Tibial nerve (tissue), 4 donors: ENCODE data around the gene FGFBP3. TPM values are rescaled to one million over a fixed set of nuclear protein-coding genes. Genes with fewer than 3 reads are reported as not detected.

ENCODE experiments used
- DNase-seq, 2 donors: peaks; one replicate each; pipeline ENCODE4 v3.0.0-alpha.2; 2019; ENCODE audit warnings: low spot score in 2 of 2
- H3K27ac ChIP-seq, 4 donors: fragments of 200-600 bp; sonication (generic) in 3 of 4; one replicate each; pipeline ENCODE4 v1.5.1; 2017 to 2019; ENCODE audit warnings: mild to moderate bottlenecking in 1 of 4
- H3K27me3 ChIP-seq, 2 donors: fragments of 200-600 bp; sonication (generic) in 1 of 2; one replicate each; pipeline versions ENCODE4 v1.5.1 to v1.6.0; 2017 to 2019
- H3K36me3 ChIP-seq, 3 donors: fragments of 200-600 bp; sonication (generic); one replicate each; pipeline ENCODE4 v1.5.1; 2018 to 2019
- H3K4me1 ChIP-seq, 4 donors: fragments of 200-600 bp; sonication (generic) in 3 of 4; one replicate each; pipeline ENCODE4 v1.5.1; 2017 to 2019
- H3K4me3 ChIP-seq, 4 donors: fragments of 200-600 bp; sonication (generic) in 3 of 4; one replicate each; pipeline ENCODE4 v1.5.1; 2017 to 2019; ENCODE audit warnings: mild to moderate bottlenecking in 1 of 4, moderate library complexity in 1 of 4
- H3K9me3 ChIP-seq, 4 donors: fragments of 200-600 bp; sonication (generic) in 3 of 4; one replicate each; pipeline ENCODE4 v1.5.1; 2017 to 2019
- CTCF ChIP-seq, 5 experiments: fragments of 200-600 bp in 3 of 5; fragments of 450-650 bp in 2 of 5; sonication (generic) in 3 of 5; IDR thresholded peaks; one replicate each; pipeline ENCODE4 v1.5.1; 2016 to 2019; ENCODE audit warnings: antibody characterized with exemption in 5 of 5, mild to moderate bottlenecking in 3 of 5, moderate library complexity in 2 of 5
- EP300 ChIP-seq, 2 donors: sonication (generic); formaldehyde crosslinking; IDR thresholded peaks; one replicate each; pipeline ENCODE4 v1.6.1; 2017; ENCODE audit warnings: antibody characterized with exemption in 2 of 2, mild to moderate bottlenecking in 1 of 2
- POLR2A ChIP-seq, 2 donors: fragments of 450-650 bp; IDR thresholded peaks; one replicate each; pipeline ENCODE4 v1.6.1; 2017; ENCODE audit warnings: antibody characterized with exemption in 2 of 2, mild to moderate bottlenecking in 2 of 2, moderate library complexity in 2 of 2
- WGBS, 2 donors: methylation state at CpG; one replicate each; pipeline ENCODE4 v1.1.5; 2018; 5-methylcytosine and 5-hydroxymethylcytosine counted together
- total RNA-seq, 4 donors: library from RNA; depleted of rRNA; stranded (reverse); fragments of >200 nt; gene quantifications; one replicate each; pipeline ENCODE4 v1.1.0, GENCODE V29; 2016

The FGFBP3 gene
- total RNA-seq, 4 donors from 2014 or later, result 3.1 to 7.9 (median 4.9) TPM

GRCh38 chr10:91944880-91945630 lies 35.8 kb upstream of the FGFBP3 start:
- Histone ChIP-seq H3K9me3 (no peaks in the 10 kb centered on the region), H3K36me3 (peaks cover 0 to 49% (median 0%) of the 10 kb centered on the region in 3 donors), H3K4me1 (no peaks in the 10 kb centered on the region), H3K27ac (no peak overlapping the region), H3K4me3 (no peak overlapping the region), H3K27me3 (no peaks in the 10 kb centered on the region)
- WGBS, 2 donors, result 90 to 93% methylated on average over 5 of the region's 5 CpGs
- DNase-seq, result no peak
- TF ChIP-seq CTCF (IDR thresholded peaks at IDR 0.05) (no peak), EP300 (IDR thresholded peaks at IDR 0.05) (no peak), POLR2A (IDR thresholded peaks at IDR 0.05) (no peak)

GRCh38 chr10:91941426-91941825 lies 32.1 kb upstream of the FGFBP3 start:
- H3K9me3 ChIP-seq, result no peaks in the 10 kb centered on the region
- no peak overlapping the region for H3K4me3 ChIP-seq
- no peak overlapping the region for H3K27ac ChIP-seq
- no peaks in the 10 kb centered on the region for H3K27me3 ChIP-seq
- no peaks in the 10 kb centered on the region for H3K4me1 ChIP-seq
- DNase-seq, result no peak
- H3K36me3 ChIP-seq, result peaks cover 0 to 38% (median 0%) of the 10 kb centered on the region in 3 donors
- TF ChIP-seq POLR2A (IDR thresholded peaks at IDR 0.05) (no peak), EP300 (IDR thresholded peaks at IDR 0.05) (no peak), CTCF (IDR thresholded peaks at IDR 0.05) (no peak)
- WGBS, 2 donors, result 88 to 91% methylated on average over 1 of the region's 1 CpG

- TF ChIP-seq EP300 (IDR thresholded peaks at IDR 0.05), result no peak
- no peak for TF ChIP-seq POLR2A (IDR thresholded peaks at IDR 0.05)
- no peak for TF ChIP-seq CTCF (IDR thresholded peaks at IDR 0.05)
- Histone ChIP-seq H3K27me3 (no peaks in the 10 kb centered on the region), H3K27ac (no peak overlapping the region), H3K4me1 (no peaks in the 10 kb centered on the region), H3K36me3 (peaks cover 0 to 37% (median 0%) of the 10 kb centered on the region in 3 donors), H3K9me3 (no peaks in the 10 kb centered on the region), H3K4me3 (no peak overlapping the region)
- no peak for DNase-seq
- 95 to 96% methylated on average over 4 of the region's 4 CpGs for WGBS, 2 donors
These were observed 30.4 kb upstream of the FGFBP3 start for GRCh38 chr10:91939653-91940052.

- Histone ChIP-seq H3K9me3 (no peaks in the 10 kb centered on the region), H3K4me3 (no peak overlapping the region), H3K27me3 (no peaks in the 10 kb centered on the region), H3K4me1 (peaks cover 0 to 20% (median 0%) of the 10 kb centered on the region in 4 donors), H3K27ac (no peak overlapping the region), H3K36me3 (peaks cover 0 to 21% (median 0%) of the 10 kb centered on the region in 3 donors)
- DNase-seq, result no peak
- WGBS, 2 donors, result 97 to 98% methylated on average over 2 of the region's 2 CpGs
- TF ChIP-seq POLR2A (IDR thresholded peaks at IDR 0.05) (no peak), CTCF (IDR thresholded peaks at IDR 0.05) (no peak), EP300 (IDR thresholded peaks at IDR 0.05) (no peak)
These were observed 26.6 kb upstream of the FGFBP3 start for GRCh38 chr10:91935886-91936285.

GRCh38 chr10:91932737-91933136 lies 23.5 kb upstream of the FGFBP3 start:
- Histone ChIP-seq H3K27me3 (no peaks in the 10 kb centered on the region), H3K4me1 (peaks cover 0 to 49% (median 0%) of the 10 kb centered on the region in 4 donors), H3K4me3 (no peak overlapping the region), H3K9me3 (no peaks in the 10 kb centered on the region), H3K36me3 (peaks cover 0 to 21% (median 0%) of the 10 kb centered on the region in 3 donors), H3K27ac (no peak overlapping the region)
- no peak for TF ChIP-seq CTCF (IDR thresholded peaks at IDR 0.05)
- no peak for TF ChIP-seq POLR2A (IDR thresholded peaks at IDR 0.05)
- no peak for TF ChIP-seq EP300 (IDR thresholded peaks at IDR 0.05)
- no peak for DNase-seq
- WGBS, 2 donors, result 79 to 91% methylated on average over 1 of the region's 1 CpG
